Heart left ventricle (tissue), 16 donors: Measurements from ENCODE around the gene RAB6A. TPM values are rescaled to one million over a fixed set of nuclear protein-coding genes. Genes with fewer than 3 reads are reported as not detected.

ENCODE experiments used
- ATAC-seq, 4 donors: fragments of 200-7000 bp; cut with Tn5 transposase; one replicate each; pipeline ENCODE4 v1.9.1; 2020 to 2022; ENCODE audit warnings: moderate library complexity in 4 of 4, mild to moderate bottlenecking in 3 of 4, moderate number of reproducible peaks in 1 of 4
- DNase-seq, 5 donors: peaks; one replicate each; pipeline ENCODE4 v3.0.0-alpha.2; 2020
- H3K27ac ChIP-seq, 12 donors: fragments of 200-600 bp; sonication (generic) in 4 of 12; one replicate each; pipeline versions ENCODE4 v1.5.0 to v1.8.0; 2016 to 2022; ENCODE audit warnings: mild to moderate bottlenecking in 2 of 12
- H3K27me3 ChIP-seq, 9 donors: fragments of 200-600 bp; sonication (generic) in 2 of 9; one replicate each; pipeline versions ENCODE4 v1.5.1 to v1.8.0; 2016 to 2022; ENCODE audit warnings: mild to moderate bottlenecking in 3 of 9
- H3K36me3 ChIP-seq, 9 donors: fragments of 200-600 bp; sonication (generic) in 2 of 9; one replicate each; pipeline versions ENCODE4 v1.5.0 to v1.8.0; 2018 to 2022; ENCODE audit warnings: mild to moderate bottlenecking in 2 of 9
- H3K4me1 ChIP-seq, 12 donors: fragments of 200-600 bp; sonication (generic) in 4 of 12; one replicate each; pipeline versions ENCODE4 v1.5.0 to v1.8.0; 2016 to 2022; ENCODE audit warnings: mild to moderate bottlenecking in 3 of 12
- H3K4me3 ChIP-seq, 12 donors: fragments of 200-600 bp; sonication (generic) in 4 of 12; one replicate each; pipeline versions ENCODE4 v1.5.0 to v1.8.0; 2017 to 2022; ENCODE audit warnings: mild to moderate bottlenecking in 9 of 12, moderate library complexity in 4 of 12
- H3K9me3 ChIP-seq, 12 donors: fragments of 200-600 bp; sonication (generic) in 4 of 12; one replicate each; pipeline versions ENCODE4 v1.5.0 to v1.8.0; 2016 to 2022; ENCODE audit warnings: mild to moderate bottlenecking in 1 of 12
- CTCF ChIP-seq, 12 donors: fragments of 200-600 bp; sonication (generic) in 4 of 12; IDR thresholded peaks; one replicate each; pipeline versions ENCODE4 v1.5.0 to v1.8.0; 2018 to 2022; ENCODE audit warnings: antibody characterized with exemption in 12 of 12, mild to moderate bottlenecking in 5 of 12
- POLR2A ChIP-seq, 2 donors: fragments of 450-650 bp; IDR thresholded peaks; one replicate each; pipeline ENCODE4 v1.6.1; 2017; ENCODE audit warnings: antibody characterized with exemption in 2 of 2, mild to moderate bottlenecking in 2 of 2, moderate library complexity in 2 of 2
- WGBS, 4 donors: extraction: QIAGEN DNeasy Blood & Tissue Kit in 2 of 4; methylation state at CpG; one replicate each; pipeline versions ENCODE4 v1.1.5 to v1.1.7; 2013 to 2018; 5-methylcytosine and 5-hydroxymethylcytosine counted together
- intact Hi-C, 10 donors: fragments of 100-400 bp; cut with DNase I; formaldehyde crosslinking; loops; one replicate each; pipeline versions ENCODE4 v1.11.1 to v1.14.2; 2022
- polyA plus RNA-seq, 2 donors: library from polyadenylated mRNA; stranded (reverse); fragments of 200-250 nt; gene quantifications; one replicate each; pipeline ENCODE4 v1.2.3, GENCODE V29; 2013
- total RNA-seq, 9 donors: library from RNA; depleted of rRNA in 2 of 9; stranded (reverse); fragments of >200 nt in 2 of 9; fragmentation: NEBNext Ultra II Directional in 3 of 9; extraction: Animal tissue kit (Norgen Biotek cat#: 25700) in 3 of 9; gene quantifications; one replicate each; pipeline versions ENCODE4 v1.1.0 to v1.2.4, GENCODE V29; 2016 to 2023
- donor health status: ischemic (EF 13 %, LVEDD 7.1; RV severe dilation, severe dysfunction).
- donor health status: healthy with polysubstance abuse.
- donor health status: DM: no; HTN: yes; CAD: no.
- donor health status: DM: no; HTN: no; CAD: no.
- donor health status: ischemic (EF 25% LVEDD 6.9; RV normal size, moderate dysfunction).
- donor health status: ischemic (EF 25% LVEDD 5.7; RV mildly dilated, moderate dysfunction).
- donor health status: healthy.
- donor health status: DM: yes; HTN: yes; CAD: no.
- donor health status: ischemic (EF 35%, LVEDD 5.7; RV mildly dilated, moderate dysfunction).
- donor health status: nonischemic (EF 11% LVEDD 7.7; RV severe dilation, severe dysfunction).
- donor health status: DM: yes; HTN: yes; CAD: no.
- donor health status: PGD.
- donor health status: ischemic (EF 29% LVEDD 5.4; RV normal size, mild dysfunction).
- donor health status: nonischemic (EF 23%, LVEDD 6.1; RV moderate dilation, normal function).

RAB6A gene
- total and polyA plus RNA-seq, 11 donors: 41.7 to 143 (median 117) TPM

- WGBS, 4 donors: 89 to 98% (median 94%) methylated on average over 1 of the region's 1 CpG
- H3K4me3 ChIP-seq: no peak overlapping the region
- no peak for ATAC-seq
- no peak for DNase-seq
- H3K4me1 ChIP-seq: peaks cover 0 to 38% (median 21%) of the 10 kb centered on the region in 12 donors
- no peaks in the 10 kb centered on the region for H3K27me3 ChIP-seq
- no peaks in the 10 kb centered on the region for H3K36me3 ChIP-seq
- H3K9me3 ChIP-seq: no peaks in the 10 kb centered on the region
- no peak overlapping the region for H3K27ac ChIP-seq
- intact Hi-C loops: loop anchor here in 1 of 10 donors (10.0 kb wide), 1 partner anchor 293 kb away; the partner anchor contains the start of gene RELT
- TF ChIP-seq CTCF (IDR thresholded peaks at IDR 0.05) (no peak), POLR2A (IDR thresholded peaks at IDR 0.05) (no peak)
These were observed 93.0 kb downstream of the RAB6A start for GRCh38 chr11:73667891-73668290.

- peaks cover 0 to 43% (median 27%) of the 10 kb centered on the region in 12 donors for H3K4me1 ChIP-seq
- no peak for DNase-seq
- peak overlapping the region in 1 of 12 donors; percentile 15 for H3K27ac ChIP-seq
- ATAC-seq: no peak
- no peak overlapping the region for H3K4me3 ChIP-seq
- H3K9me3 ChIP-seq: no peaks in the 10 kb centered on the region
- no peaks in the 10 kb centered on the region for H3K27me3 ChIP-seq
- intact Hi-C loops: loop anchor here in 4 of 10 donors (5.0 to 10.0 kb wide), 4 partner anchors 263 to 358 kb away; partner anchors contain the start of genes ARHGEF17 (in 1 of the 4) and RELT (in 1 of the 4)
- no peaks in the 10 kb centered on the region for H3K36me3 ChIP-seq
- TF ChIP-seq POLR2A (IDR thresholded peaks at IDR 0.05) (no peak), CTCF (IDR thresholded peaks at IDR 0.05) (no peak)
These were observed 96.0 kb downstream of the RAB6A start for GRCh38 chr11:73664877-73665276.

- TF ChIP-seq POLR2A (IDR thresholded peaks at IDR 0.05) (no peak), CTCF (IDR thresholded peaks at IDR 0.05) (no peak)
- Histone ChIP-seq H3K4me1 (peaks cover 0 to 43% (median 27%) of the 10 kb centered on the region in 12 donors), H3K27ac (peak overlapping the region in 3 of 12 donors; percentile 12 to 21 (median 21)), H3K4me3 (no peak overlapping the region), H3K9me3 (no peaks in the 10 kb centered on the region), H3K27me3 (no peaks in the 10 kb centered on the region), H3K36me3 (no peaks in the 10 kb centered on the region)
- DNase-seq (no peak), ATAC-seq (no peak)
- WGBS, 4 donors: 69 to 77% (median 73%) methylated on average over 3 of the region's 3 CpGs
- intact Hi-C loops: loop anchor here in 5 of 10 donors (2.0 to 10.0 kb wide), 5 partner anchors 259 to 357 kb away; partner anchors contain the start of genes ARHGEF17 (in 1 of the 5) and RELT (in 1 of the 5)
These were observed 97.0 kb downstream of the RAB6A start for GRCh38 chr11:73663604-73664495.
